HUES64 (cell line): ENCODE results near the gene NTN4.

Experiments
- H3K27ac ChIP-seq: 2 replicates; pipeline ENCODE4 v1.7.0; 2013; ENCODE audit warnings: low read depth, low read length, inconsistent platforms
- H3K27me3 ChIP-seq: 2 replicates; pipeline ENCODE4 v1.6.1; 2013; ENCODE audit warnings: mild to moderate bottlenecking, low read length; ENCODE audit not compliant: insufficient read depth
- H3K36me3 ChIP-seq: 2 replicates; pipeline ENCODE4 v1.6.1; 2013; ENCODE audit warnings: mild to moderate bottlenecking, low read length; ENCODE audit not compliant: insufficient read depth
- H3K4me1 ChIP-seq: 2 replicates; pipeline ENCODE4 v1.6.1; 2013; ENCODE audit warnings: mild to moderate bottlenecking, low read length, moderate library complexity; ENCODE audit not compliant: insufficient read depth
- H3K4me3 ChIP-seq: 2 replicates; pipeline ENCODE4 v1.5.1; 2013; ENCODE audit warnings: mild to moderate bottlenecking, low read length, moderate library complexity
- H3K9ac ChIP-seq: 2 replicates; pipeline ENCODE4 v1.6.1; 2013; ENCODE audit warnings: mild to moderate bottlenecking, low read depth, low read length
- H3K9me3 ChIP-seq: 2 replicates; pipeline ENCODE4 v1.6.1; 2013; ENCODE audit warnings: low read depth, low read length; ENCODE audit not compliant: insufficient read depth
- WGBS: fragments of 150-250, 120-280 bp; methylation state at CpG from one replicate; pipeline ENCODE4 v1.1.7; 2013; ENCODE audit warnings: missing lambda C conversion rate; 5-methylcytosine and 5-hydroxymethylcytosine counted together

Gene NTN4

GRCh38 chr12:95723693-95724384 lies 66.7 kb downstream of the NTN4 start:
- Histone ChIP-seq H3K4me3 (no peak overlapping the region), H3K9me3 (peaks cover 5% of the 10 kb centered on the region; the same call in 1 of the 2 replicates), H3K27me3 (no peaks in the 10 kb centered on the region), H3K9ac (no peak overlapping the region), H3K27ac (no peak overlapping the region), H3K36me3 (no peaks in the 10 kb centered on the region), H3K4me1 (peaks cover 8% of the 10 kb centered on the region)
- WGBS: 97% methylated on average over 2 of the region's 4 CpGs

GRCh38 chr12:95721320-95721719 lies 69.2 kb downstream of the NTN4 start:
- Histone ChIP-seq H3K4me1 (peaks cover 12% of the 10 kb centered on the region), H3K36me3 (no peaks in the 10 kb centered on the region), H3K27ac (no peak overlapping the region), H3K9me3 (peaks cover 4% of the 10 kb centered on the region; the same call in 1 of the 2 replicates), H3K9ac (no peak overlapping the region), H3K27me3 (no peaks in the 10 kb centered on the region), H3K4me3 (no peak overlapping the region)
- 95% methylated on average over 2 of the region's 2 CpGs for WGBS

GRCh38 chr12:95720146-95720545 lies 70.4 kb downstream of the NTN4 start:
- Histone ChIP-seq H3K9ac (no peak overlapping the region), H3K27me3 (no peaks in the 10 kb centered on the region), H3K4me3 (no peak overlapping the region), H3K27ac (no peak overlapping the region), H3K4me1 (peaks cover 12% of the 10 kb centered on the region), H3K9me3 (no peaks in the 10 kb centered on the region), H3K36me3 (no peaks in the 10 kb centered on the region)
- WGBS: 94% methylated on average over 4 of the region's 4 CpGs

DNA sequence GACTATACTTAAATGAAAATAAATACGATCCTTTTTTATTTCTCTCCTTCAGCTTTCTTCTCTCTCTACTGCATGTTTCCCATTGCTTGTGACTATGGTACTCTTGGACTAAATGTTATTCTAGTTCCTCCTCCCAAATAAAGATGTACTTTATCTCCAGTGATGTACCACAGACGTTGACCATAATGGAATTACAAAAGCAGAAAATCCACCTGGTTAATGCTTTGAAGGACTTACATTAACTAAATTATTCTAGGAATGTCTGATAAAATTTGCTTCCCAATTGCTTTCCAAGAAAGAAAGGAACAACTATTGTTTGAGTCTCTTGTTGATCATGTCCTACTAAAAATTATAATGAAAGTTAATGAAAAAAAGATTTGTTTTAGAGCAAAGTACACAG lies 71.8 kb downstream of the NTN4 start:
- H3K27me3 ChIP-seq: no peaks in the 10 kb centered on the region
- H3K36me3 ChIP-seq: no peaks in the 10 kb centered on the region
- H3K9me3 ChIP-seq: no peaks in the 10 kb centered on the region
- no peak overlapping the region for H3K9ac ChIP-seq
- WGBS: 88% methylated on average over 2 of the region's 2 CpGs
- H3K4me1 ChIP-seq: peaks cover 12% of the 10 kb centered on the region
- H3K4me3 ChIP-seq: no peak overlapping the region
- no peak overlapping the region for H3K27ac ChIP-seq

DNA sequence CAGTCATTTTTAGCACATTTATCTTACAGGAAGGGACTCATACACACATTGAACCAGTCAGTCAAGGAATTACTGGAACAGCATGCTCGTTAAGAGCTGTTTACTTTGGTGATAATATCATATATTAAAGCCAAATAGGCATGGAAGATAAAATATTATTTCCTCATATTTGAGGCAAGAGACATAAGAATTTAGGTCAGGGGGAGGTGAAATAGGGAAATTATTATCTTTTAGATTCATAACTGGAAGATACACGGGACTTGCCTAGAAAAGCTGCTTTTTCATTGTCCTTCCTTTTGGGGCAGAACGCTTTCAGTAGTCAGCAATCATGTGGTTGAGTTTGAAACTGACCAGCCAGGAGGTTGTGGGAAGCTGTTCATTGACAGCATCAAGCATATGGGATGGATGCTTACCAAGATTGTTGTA lies 72.5 kb downstream of the NTN4 start:
- Histone ChIP-seq H3K9ac (no peak overlapping the region), H3K27ac (no peak overlapping the region), H3K4me3 (no peak overlapping the region), H3K27me3 (no peaks in the 10 kb centered on the region), H3K9me3 (no peaks in the 10 kb centered on the region), H3K36me3 (no peaks in the 10 kb centered on the region), H3K4me1 (peaks cover 12% of the 10 kb centered on the region)
- 92% methylated on average over 2 of the region's 3 CpGs for WGBS

- WGBS: 94% methylated on average over 4 of the region's 5 CpGs
- Histone ChIP-seq H3K4me1 (peaks cover 12% of the 10 kb centered on the region), H3K27ac (no peak overlapping the region)
Measured at GRCh38 chr12:95717316-95717928, 73.1 kb downstream of the NTN4 start.

GRCh38 chr12:95715177-95715576 lies 75.4 kb downstream of the NTN4 start:
- WGBS: 95% methylated on average over 1 of the region's 1 CpG
- Histone ChIP-seq H3K4me3 (no peak overlapping the region), H3K36me3 (no peaks in the 10 kb centered on the region), H3K27ac (no peak overlapping the region), H3K27me3 (no peaks in the 10 kb centered on the region), H3K4me1 (peaks cover 7% of the 10 kb centered on the region; the same call in 1 of the 2 replicates), H3K9ac (no peak overlapping the region), H3K9me3 (no peaks in the 10 kb centered on the region)

More at GRCh38 chr12:95717316-95717928, 73.1 kb downstream of the NTN4 start:
- Histone ChIP-seq H3K9me3 (no peaks in the 10 kb centered on the region), H3K9ac (no peak overlapping the region), H3K27me3 (no peaks in the 10 kb centered on the region), H3K36me3 (no peaks in the 10 kb centered on the region), H3K4me3 (no peak overlapping the region)

- no peaks in the 10 kb centered on the region for H3K27me3 ChIP-seq
- WGBS: 89% methylated on average over 2 of the region's 3 CpGs
- no peak overlapping the region for H3K27ac ChIP-seq
- no peak overlapping the region for H3K4me3 ChIP-seq
- no peaks in the 10 kb centered on the region for H3K9me3 ChIP-seq
- H3K9ac ChIP-seq: no peak overlapping the region
- no peaks in the 10 kb centered on the region for H3K36me3 ChIP-seq
- no peaks in the 10 kb centered on the region; the same call in 1 of the 2 replicates for H3K4me1 ChIP-seq
Measured at GRCh38 chr12:95712269-95712668, 78.3 kb downstream of the NTN4 start.

DNA sequence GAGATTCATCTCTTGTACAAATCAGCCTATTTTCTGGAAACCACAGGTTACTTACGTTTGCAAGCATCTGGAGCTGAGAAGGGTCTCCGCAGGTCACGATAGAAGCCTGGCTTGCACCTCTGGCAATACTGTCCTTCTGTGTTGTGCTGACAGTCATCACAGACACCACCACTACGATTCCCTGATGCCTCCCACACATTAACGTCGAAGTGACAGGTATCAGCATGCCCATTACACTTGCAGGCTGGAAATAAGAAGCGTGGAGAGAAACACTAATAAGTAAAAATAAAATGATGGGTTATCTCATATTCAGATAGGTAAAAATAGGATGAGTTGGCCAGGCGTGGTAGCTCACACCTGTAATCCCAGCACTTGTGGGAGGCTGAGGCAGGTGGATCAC lies 80.2 kb downstream of the NTN4 start:
- H3K9ac ChIP-seq: no peak overlapping the region
- peaks cover 10% of the 10 kb centered on the region; the same call in 1 of the 2 replicates for H3K4me1 ChIP-seq
- H3K9me3 ChIP-seq: no peaks in the 10 kb centered on the region
- H3K4me3 ChIP-seq: no peak overlapping the region
- no peaks in the 10 kb centered on the region for H3K27me3 ChIP-seq
- no peaks in the 10 kb centered on the region for H3K36me3 ChIP-seq
- 92% methylated on average over 8 of the region's 8 CpGs for WGBS
- no peak overlapping the region for H3K27ac ChIP-seq

DNA sequence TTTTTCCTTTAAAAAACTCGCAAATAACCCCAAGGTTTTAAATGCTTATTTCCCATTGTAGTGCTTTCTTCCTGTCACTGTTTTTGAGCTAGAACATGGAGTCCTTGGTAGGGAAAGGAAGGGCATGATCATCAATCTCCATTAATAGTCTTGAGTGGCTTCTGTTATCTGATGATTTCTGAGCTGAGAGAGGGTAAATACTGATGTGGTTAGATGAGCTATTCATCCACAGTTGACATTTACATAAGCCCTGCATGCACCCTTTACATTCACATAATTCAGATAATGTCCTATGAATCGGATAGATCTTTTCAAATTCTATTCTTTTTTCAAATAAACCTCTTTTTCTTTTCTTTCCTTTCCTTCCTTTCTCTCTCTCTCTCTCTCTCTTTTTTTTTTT lies 81.4 kb downstream of the NTN4 start:
- Histone ChIP-seq H3K36me3 (no peaks in the 10 kb centered on the region), H3K27ac (no peak overlapping the region), H3K9me3 (no peaks in the 10 kb centered on the region), H3K4me3 (no peak overlapping the region), H3K4me1 (peaks cover 10% of the 10 kb centered on the region; the same call in 1 of the 2 replicates), H3K9ac (no peak overlapping the region), H3K27me3 (no peaks in the 10 kb centered on the region)
- WGBS: 98% methylated on average over 1 of the region's 2 CpGs

DNA sequence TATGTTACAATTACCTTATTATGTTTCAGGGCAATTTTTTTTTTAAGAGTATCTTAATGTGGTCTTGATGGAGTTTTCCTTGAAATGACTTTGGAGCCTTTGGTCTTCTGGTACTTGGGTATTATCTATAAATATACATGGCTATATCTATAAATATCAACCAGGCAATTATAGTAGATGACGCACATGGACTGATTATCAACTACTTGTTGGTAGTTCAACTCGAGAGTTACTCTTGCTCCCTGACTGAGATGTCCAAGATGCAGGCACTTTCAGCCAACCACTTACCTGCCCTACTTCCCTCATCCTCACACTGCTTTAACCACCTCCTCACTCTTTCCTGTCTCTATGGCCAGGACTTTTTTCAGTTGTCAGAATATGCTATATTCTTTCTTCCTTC lies 85.4 kb downstream of the NTN4 start:
- 93% methylated on average over 2 of the region's 2 CpGs for WGBS
- peaks cover 10% of the 10 kb centered on the region; the same call in 1 of the 2 replicates for H3K4me1 ChIP-seq
- H3K4me3 ChIP-seq: no peak overlapping the region

More for the DNA sequence above, 85.4 kb downstream of the NTN4 start:
- no peaks in the 10 kb centered on the region for H3K9me3 ChIP-seq
- no peak overlapping the region for H3K9ac ChIP-seq
- H3K27me3 ChIP-seq: no peaks in the 10 kb centered on the region
- H3K36me3 ChIP-seq: no peaks in the 10 kb centered on the region
- H3K27ac ChIP-seq: no peak overlapping the region
